Measurements from ENCODE around the gene PSG6.
"Not testable (repeated sequence)": the region's sequence is repeated elsewhere in the genome, so short reads cannot be mapped to it uniquely, and the experiment has no call there.

The PSG6 gene
- long read RNA-seq: 0 reads

DNA sequence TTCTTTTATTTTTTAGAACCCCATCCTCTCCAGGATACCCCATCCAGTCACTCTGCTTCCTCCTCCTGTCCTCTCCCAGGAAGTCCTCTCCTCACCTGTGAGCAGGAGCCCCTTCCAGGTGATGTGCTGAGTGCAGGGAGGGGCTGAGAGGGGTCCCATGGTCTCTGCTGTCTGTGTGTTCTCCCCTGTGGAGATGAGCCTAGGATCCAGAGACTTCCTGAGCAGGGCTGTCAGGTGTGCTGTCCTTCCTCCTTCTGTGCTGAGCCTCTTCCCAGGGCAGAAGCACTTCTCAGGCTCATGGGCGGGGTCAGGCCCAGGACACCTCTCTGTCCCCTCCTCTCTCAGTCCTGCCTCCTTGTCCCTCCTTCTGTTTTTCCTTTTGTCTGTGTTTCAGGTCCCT is at the start of gene PSG6:
Gene PSG6 (minus strand): TSS at position 261 of the 400 bp plus-strand sequence. CDS start 102 bp downstream, at position 159.
- not testable (repeated sequence) for H3K27ac ChIP-seq (replicated peaks); H3K4me3 ChIP-seq (replicated peaks; ENCODE audit: insufficient read depth, low read length); DNase-seq (ENCODE audit: low read depth in 1 of 2, low spot score in 1 of 2); H3K27me3 ChIP-seq (ENCODE audit: insufficient read depth, poor library complexity, severe bottlenecking)

DNA sequence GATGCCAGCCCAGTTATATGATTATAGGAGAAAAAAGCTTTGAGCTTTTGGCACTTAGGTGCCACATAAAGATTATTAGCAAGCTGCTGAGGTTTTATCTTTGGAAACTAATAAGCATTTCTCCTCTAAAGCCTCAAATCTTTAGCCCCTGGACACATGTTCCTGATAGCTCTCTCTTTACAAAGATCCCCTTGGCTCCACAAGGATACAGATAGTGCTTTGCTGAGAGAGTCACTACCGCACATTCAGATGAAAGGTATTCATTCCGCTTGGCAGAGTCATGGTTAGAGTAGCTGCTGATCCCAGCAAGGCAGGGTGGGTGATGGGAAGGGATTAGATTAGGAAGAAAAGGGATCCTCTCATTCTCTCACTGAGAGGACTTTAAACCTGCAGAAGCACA is 47.5 kb upstream of the PSG6 start:
- no peaks in the 10 kb centered on the region for H3K27me3 ChIP-seq (ENCODE audit: insufficient read depth, poor library complexity, severe bottlenecking)
- no peak overlapping the region for H3K4me3 ChIP-seq (replicated peaks; ENCODE audit: insufficient read depth, low read length)
- TF ChIP-seq GABPA (IDR thresholded peaks at IDR 0.05; ENCODE audit: low read depth): no peak
- TF ChIP-seq, protein P1, sequence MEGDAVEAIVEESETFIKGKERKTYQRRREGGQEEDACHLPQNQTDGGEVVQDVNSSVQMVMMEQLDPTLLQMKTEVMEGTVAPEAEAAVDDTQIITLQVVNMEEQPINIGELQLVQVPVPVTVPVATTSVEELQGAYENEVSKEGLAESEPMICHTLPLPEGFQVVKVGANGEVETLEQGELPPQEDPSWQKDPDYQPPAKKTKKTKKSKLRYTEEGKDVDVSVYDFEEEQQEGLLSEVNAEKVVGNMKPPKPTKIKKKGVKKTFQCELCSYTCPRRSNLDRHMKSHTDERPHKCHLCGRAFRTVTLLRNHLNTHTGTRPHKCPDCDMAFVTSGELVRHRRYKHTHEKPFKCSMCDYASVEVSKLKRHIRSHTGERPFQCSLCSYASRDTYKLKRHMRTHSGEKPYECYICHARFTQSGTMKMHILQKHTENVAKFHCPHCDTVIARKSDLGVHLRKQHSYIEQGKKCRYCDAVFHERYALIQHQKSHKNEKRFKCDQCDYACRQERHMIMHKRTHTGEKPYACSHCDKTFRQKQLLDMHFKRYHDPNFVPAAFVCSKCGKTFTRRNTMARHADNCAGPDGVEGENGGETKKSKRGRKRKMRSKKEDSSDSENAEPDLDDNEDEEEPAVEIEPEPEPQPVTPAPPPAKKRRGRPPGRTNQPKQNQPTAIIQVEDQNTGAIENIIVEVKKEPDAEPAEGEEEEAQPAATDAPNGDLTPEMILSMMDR (IDR thresholded peaks at IDR 0.05; ENCODE audit: insufficient read depth, low read length): no peak
- TF ChIP-seq, protein P2, sequence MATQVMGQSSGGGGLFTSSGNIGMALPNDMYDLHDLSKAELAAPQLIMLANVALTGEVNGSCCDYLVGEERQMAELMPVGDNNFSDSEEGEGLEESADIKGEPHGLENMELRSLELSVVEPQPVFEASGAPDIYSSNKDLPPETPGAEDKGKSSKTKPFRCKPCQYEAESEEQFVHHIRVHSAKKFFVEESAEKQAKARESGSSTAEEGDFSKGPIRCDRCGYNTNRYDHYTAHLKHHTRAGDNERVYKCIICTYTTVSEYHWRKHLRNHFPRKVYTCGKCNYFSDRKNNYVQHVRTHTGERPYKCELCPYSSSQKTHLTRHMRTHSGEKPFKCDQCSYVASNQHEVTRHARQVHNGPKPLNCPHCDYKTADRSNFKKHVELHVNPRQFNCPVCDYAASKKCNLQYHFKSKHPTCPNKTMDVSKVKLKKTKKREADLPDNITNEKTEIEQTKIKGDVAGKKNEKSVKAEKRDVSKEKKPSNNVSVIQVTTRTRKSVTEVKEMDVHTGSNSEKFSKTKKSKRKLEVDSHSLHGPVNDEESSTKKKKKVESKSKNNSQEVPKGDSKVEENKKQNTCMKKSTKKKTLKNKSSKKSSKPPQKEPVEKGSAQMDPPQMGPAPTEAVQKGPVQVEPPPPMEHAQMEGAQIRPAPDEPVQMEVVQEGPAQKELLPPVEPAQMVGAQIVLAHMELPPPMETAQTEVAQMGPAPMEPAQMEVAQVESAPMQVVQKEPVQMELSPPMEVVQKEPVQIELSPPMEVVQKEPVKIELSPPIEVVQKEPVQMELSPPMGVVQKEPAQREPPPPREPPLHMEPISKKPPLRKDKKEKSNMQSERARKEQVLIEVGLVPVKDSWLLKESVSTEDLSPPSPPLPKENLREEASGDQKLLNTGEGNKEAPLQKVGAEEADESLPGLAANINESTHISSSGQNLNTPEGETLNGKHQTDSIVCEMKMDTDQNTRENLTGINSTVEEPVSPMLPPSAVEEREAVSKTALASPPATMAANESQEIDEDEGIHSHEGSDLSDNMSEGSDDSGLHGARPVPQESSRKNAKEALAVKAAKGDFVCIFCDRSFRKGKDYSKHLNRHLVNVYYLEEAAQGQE (IDR thresholded peaks at IDR 0.05; ENCODE audit: insufficient replicate concordance, low read depth): no peak
- TF ChIP-seq SPI1 (IDR thresholded peaks at IDR 0.05; ENCODE audit: borderline replicate concordance, low read depth): no peak
- TF ChIP-seq POLR2AphosphoS5 (IDR thresholded peaks at IDR 0.05; ENCODE audit: low read depth): no peak
- H3K27ac ChIP-seq (replicated peaks): no peak overlapping the region
- DNase-seq (ENCODE audit: low read depth in 1 of 2, low spot score in 1 of 2): no peak

DNA sequence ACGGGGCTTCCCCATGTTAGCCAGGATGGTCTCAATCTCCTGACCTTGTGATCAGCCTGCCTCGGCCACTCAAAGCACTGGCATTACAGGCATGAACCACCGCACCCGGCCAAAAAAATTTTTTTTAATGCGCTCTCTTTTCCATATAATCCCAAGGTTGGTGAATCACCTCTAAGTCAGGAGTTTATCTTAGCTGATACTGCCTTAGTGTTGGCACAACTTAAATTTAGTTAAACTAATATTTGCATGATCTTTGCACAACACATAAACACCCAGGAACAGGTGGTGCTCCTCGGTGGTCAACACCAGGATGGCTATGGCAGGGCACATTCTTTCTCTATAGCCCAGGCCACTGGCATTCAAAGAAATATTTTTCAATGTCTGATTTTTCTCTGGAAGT is 43.4 kb upstream of the PSG6 start:
- Histone ChIP-seq H3K4me3 (replicated peaks; ENCODE audit: insufficient read depth, low read length) (no peak overlapping the region), H3K27me3 (ENCODE audit: insufficient read depth, poor library complexity, severe bottlenecking) (no peaks in the 10 kb centered on the region), H3K27ac (replicated peaks) (no peak overlapping the region)
- no peak for DNase-seq (ENCODE audit: low read depth in 1 of 2, low spot score in 1 of 2)
- TF ChIP-seq, protein P2 (IDR thresholded peaks at IDR 0.05; ENCODE audit: insufficient replicate concordance, low read depth): no peak
- TF ChIP-seq GABPA (IDR thresholded peaks at IDR 0.05; ENCODE audit: low read depth) (no peak), SPI1 (IDR thresholded peaks at IDR 0.05; ENCODE audit: borderline replicate concordance, low read depth) (no peak), POLR2AphosphoS5 (IDR thresholded peaks at IDR 0.05; ENCODE audit: low read depth) (no peak)
- TF ChIP-seq, protein P1 (IDR thresholded peaks at IDR 0.05; ENCODE audit: insufficient read depth, low read length): no peak

DNA sequence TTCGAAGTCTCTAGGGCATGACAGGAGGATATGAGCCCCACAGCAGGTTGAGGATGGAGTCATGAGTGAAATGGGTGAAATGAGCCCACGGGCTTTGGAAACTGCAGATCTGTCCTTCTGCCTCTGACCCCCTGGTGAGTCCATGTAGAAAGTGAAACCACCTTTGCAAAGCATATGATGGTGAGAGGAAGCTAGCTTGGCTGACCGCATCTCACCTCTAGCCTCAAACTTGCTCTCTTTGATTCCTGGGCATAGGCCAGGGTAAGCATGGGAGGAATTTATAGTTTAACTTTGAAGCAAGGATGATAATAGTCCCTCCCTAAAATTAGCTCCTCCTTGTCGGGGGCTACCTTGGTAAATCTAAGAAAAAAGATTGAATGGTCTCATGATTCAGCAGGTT is 34.4 kb upstream of the PSG6 start:
- not testable (repeated sequence) for H3K27me3 ChIP-seq (ENCODE audit: insufficient read depth, poor library complexity, severe bottlenecking); H3K27ac ChIP-seq (replicated peaks); DNase-seq (ENCODE audit: low read depth in 1 of 2, low spot score in 1 of 2); H3K4me3 ChIP-seq (replicated peaks; ENCODE audit: insufficient read depth, low read length)

DNA sequence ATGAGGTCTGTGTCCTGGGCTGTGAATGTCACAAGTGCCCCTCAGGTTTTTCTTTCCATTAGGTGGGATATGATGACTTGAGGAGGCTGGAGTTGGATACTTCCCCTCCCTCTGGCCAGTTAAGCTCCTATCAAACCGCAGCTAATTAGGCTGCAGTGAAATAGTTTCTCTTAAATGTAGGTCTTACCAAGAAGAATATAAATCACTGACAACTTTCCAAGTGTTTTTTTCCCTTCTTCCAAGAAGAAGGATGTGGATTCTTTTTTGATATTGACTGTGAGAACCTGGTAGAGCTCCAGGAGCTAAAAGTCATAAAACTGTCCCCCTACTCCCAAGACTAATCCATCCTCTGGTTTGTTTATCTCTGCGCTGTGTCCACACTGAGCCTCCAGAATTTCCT is 33.8 kb upstream of the PSG6 start:
- not testable (repeated sequence) for H3K27me3 ChIP-seq (ENCODE audit: insufficient read depth, poor library complexity, severe bottlenecking); H3K27ac ChIP-seq (replicated peaks); DNase-seq (ENCODE audit: low read depth in 1 of 2, low spot score in 1 of 2); H3K4me3 ChIP-seq (replicated peaks; ENCODE audit: insufficient read depth, low read length)
